NCI-H82 (cell line): ENCODE results near the gene MYOM1.
"Not testable (repeated sequence)": the region's sequence is repeated elsewhere in the genome, so short reads cannot be mapped to it uniquely, and the experiment has no call there.

ENCODE experiments used
- DNase-seq: peaks from one replicate; lab custom pipeline; 2025; lab: John Stamatoyannopoulos, UW

MYOM1 gene

GRCh38 chr18:3058328-3059191 lies 161.2 kb downstream of the MYOM1 start:
- DNase-seq, result no peak

GRCh38 chr18:3057526-3057925 lies 162.2 kb downstream of the MYOM1 start:
- no peak for DNase-seq

GRCh38 chr18:3056311-3056710 lies 163.5 kb downstream of the MYOM1 start:
- DNase-seq, result no peak

- no peak for DNase-seq
These were observed 164.0 kb downstream of the MYOM1 start for GRCh38 chr18:3055816-3056215.

GRCh38 chr18:3055186-3055728 lies 164.5 kb downstream of the MYOM1 start:
- DNase-seq, result no peak

GRCh38 chr18:3054780-3055179 lies 165.0 kb downstream of the MYOM1 start:
- no peak for DNase-seq

GRCh38 chr18:3054214-3054613 lies 165.6 kb downstream of the MYOM1 start:
- no peak for DNase-seq

GRCh38 chr18:3053081-3053480 lies 166.7 kb downstream of the MYOM1 start:
- no peak for DNase-seq

- no peak for DNase-seq
These were observed 167.4 kb downstream of the MYOM1 start for GRCh38 chr18:3052411-3052758.

GRCh38 chr18:3051718-3052410 lies 167.9 kb downstream of the MYOM1 start:
- DNase-seq, result no peak

- DNase-seq, result not testable (repeated sequence)
These were observed 169.8 kb downstream of the MYOM1 start for GRCh38 chr18:3049897-3050454.

GRCh38 chr18:3048820-3049349 lies 170.9 kb downstream of the MYOM1 start:
- no peak for DNase-seq

GRCh38 chr18:3048121-3048520 lies 171.6 kb downstream of the MYOM1 start:
- DNase-seq, result peak; percentile 78

GRCh38 chr18:3046216-3046808 lies 173.5 kb downstream of the MYOM1 start:
- no peak for DNase-seq

GRCh38 chr18:3044931-3045698 lies 174.7 kb downstream of the MYOM1 start:
- DNase-seq, result no peak

- no peak for DNase-seq
These were observed 177.4 kb downstream of the MYOM1 start for GRCh38 chr18:3042379-3042778.

- DNase-seq, result peak; percentile 31
These were observed 177.9 kb downstream of the MYOM1 start for GRCh38 chr18:3041843-3042242.

- DNase-seq, result no peak
These were observed 178.9 kb downstream of the MYOM1 start for GRCh38 chr18:3040881-3041280.

GRCh38 chr18:3040173-3040572 lies 179.6 kb downstream of the MYOM1 start:
- no peak for DNase-seq

- no peak for DNase-seq
These were observed 182.3 kb downstream of the MYOM1 start for GRCh38 chr18:3037423-3037915.

GRCh38 chr18:3036108-3036507 lies 183.7 kb downstream of the MYOM1 start:
- DNase-seq, result no peak
